Sigmoid colon (tissue), 7 donors: Measurements from ENCODE around the gene TATDN2. TPM values are rescaled to one million over a fixed set of nuclear protein-coding genes. Genes with fewer than 3 reads are reported as not detected.
"Not testable (repeated sequence)": the region's sequence is repeated elsewhere in the genome, so short reads cannot be mapped to it uniquely, and the experiment has no call there.

Experiments
- DNase-seq: peaks from one replicate; pipeline ENCODE4 v3.0.0-alpha.2; 2019
- H3K27ac ChIP-seq, 4 donors: fragments of 200-600 bp; sonication (generic); one replicate each; pipeline ENCODE4 v1.5.1; 2016 to 2019; ENCODE audit warnings: mild to moderate bottlenecking in 1 of 4
- H3K27me3 ChIP-seq, 3 donors: fragments of 200-600 bp; sonication (generic); one replicate each; pipeline ENCODE4 v1.5.1; 2019; ENCODE audit warnings: mild to moderate bottlenecking in 1 of 3
- H3K36me3 ChIP-seq, 4 donors: fragments of 200-600 bp; sonication (generic); one replicate each; pipeline ENCODE4 v1.5.1; 2016 to 2019
- H3K4me1 ChIP-seq, 4 donors: fragments of 200-600 bp; sonication (generic); one replicate each; pipeline ENCODE4 v1.5.1; 2017 to 2019
- H3K4me3 ChIP-seq, 4 donors: fragments of 200-600 bp; sonication (generic); one replicate each; pipeline ENCODE4 v1.5.1; 2017 to 2019; ENCODE audit warnings: mild to moderate bottlenecking in 2 of 4, moderate library complexity in 1 of 4
- H3K9me3 ChIP-seq, 4 donors: fragments of 200-600 bp in 3 of 4; sonication (generic) in 3 of 4; one replicate each; pipeline versions ENCODE4 v1.5.1 to v1.6.1; 2013 to 2019
- CTCF ChIP-seq, 4 experiments: fragments of 450-650 bp in 3 of 4; fragments of 200-600 bp in 1 of 4; IDR thresholded peaks; one replicate each; pipeline ENCODE4 v1.5.1; 2016 to 2019; ENCODE audit warnings: antibody characterized with exemption in 4 of 4, mild to moderate bottlenecking in 3 of 4, moderate library complexity in 2 of 4
- EP300 ChIP-seq, 4 donors: sonication (generic); formaldehyde crosslinking; IDR thresholded peaks; one replicate each; pipeline ENCODE4 v1.6.1; 2017; ENCODE audit warnings: antibody characterized with exemption in 4 of 4
- POLR2A ChIP-seq, 2 donors: fragments of 450-650 bp; IDR thresholded peaks; one replicate each; pipeline ENCODE4 v1.6.1; 2016; ENCODE audit warnings: antibody characterized with exemption in 2 of 2, mild to moderate bottlenecking in 2 of 2, moderate library complexity in 2 of 2
- POLR2AphosphoS5 ChIP-seq, 4 donors: sonication (generic); formaldehyde crosslinking; IDR thresholded peaks; one replicate each; pipeline ENCODE4 v1.6.1; 2017; ENCODE audit warnings: antibody characterized with exemption in 4 of 4
- WGBS, 2 donors: extraction: QIAGEN DNeasy Blood & Tissue Kit; methylation state at CpG; one replicate each; pipeline ENCODE4 v1.1.7; 2013; 5-methylcytosine and 5-hydroxymethylcytosine counted together
- intact Hi-C: fragments of 100-400 bp; cut with DNase I; formaldehyde crosslinking; loops from one replicate; pipeline ENCODE4 v1.15.1; 2023
- polyA plus RNA-seq, 3 donors: library from polyadenylated mRNA; stranded (reverse); fragments of 200-250 nt; gene quantifications; one replicate each; pipeline ENCODE4 v1.2.3, GENCODE V29; 2013
- total RNA-seq, 4 donors: library from RNA; depleted of rRNA; stranded (reverse); fragments of >200 nt; gene quantifications; one replicate each; pipeline ENCODE4 v1.1.0, GENCODE V29; 2016
- donor health status: healthy with polysubstance abuse.
- donor health status: Bipolar disorder and iron deficiency.
- donor health status: healthy.

The TATDN2 gene
- total and polyA plus RNA-seq, 7 donors = 11.2 to 25.7 (median 13.4) TPM

GRCh38 chr3:10269443-10269842 lies 21.2 kb downstream of the TATDN2 start:
- peaks cover 0 to 33% (median 17%) of the 10 kb centered on the region in 4 donors for H3K4me1 ChIP-seq
- no peaks in the 10 kb centered on the region for H3K9me3 ChIP-seq
- no peak for DNase-seq
- WGBS, 2 donors = 95 to 96% methylated on average over 5 of the region's 5 CpGs
- no peak overlapping the region for H3K27ac ChIP-seq
- TF ChIP-seq POLR2A (IDR thresholded peaks at IDR 0.05) (no peak), EP300 (IDR thresholded peaks at IDR 0.05) (no peak), POLR2AphosphoS5 (IDR thresholded peaks at IDR 0.05) (no peak), CTCF (IDR thresholded peaks at IDR 0.05) (no peak)
- no peaks in the 10 kb centered on the region for H3K27me3 ChIP-seq
- peaks cover 12 to 51% (median 16%) of the 10 kb centered on the region in 4 donors for H3K36me3 ChIP-seq
- intact Hi-C loops = no loop called here
- H3K4me3 ChIP-seq = no peak overlapping the region

- intact Hi-C loops, DNase-seq, H3K4me3 ChIP-seq, H3K27me3 ChIP-seq, H3K27ac ChIP-seq, H3K9me3 ChIP-seq: not testable (repeated sequence)
- Histone ChIP-seq H3K4me1 (peaks cover 0 to 35% (median 18%) of the 10 kb centered on the region in 4 donors), H3K36me3 (peaks cover 15 to 49% (median 18%) of the 10 kb centered on the region in 4 donors)
- WGBS, 2 donors = 95% methylated on average over 11 of the region's 11 CpGs
Observed at GRCh38 chr3:10272476-10272875, 24.2 kb downstream of the TATDN2 start.

GRCh38 chr3:10272977-10273376 lies 24.7 kb downstream of the TATDN2 start:
- Histone ChIP-seq H3K27ac (no peak overlapping the region), H3K9me3 (no peaks in the 10 kb centered on the region), H3K36me3 (peaks cover 15 to 54% (median 19%) of the 10 kb centered on the region in 4 donors), H3K4me1 (peaks cover 0 to 32% (median 18%) of the 10 kb centered on the region in 4 donors), H3K4me3 (no peak overlapping the region), H3K27me3 (no peaks in the 10 kb centered on the region)
- TF ChIP-seq POLR2A (IDR thresholded peaks at IDR 0.05) (no peak), EP300 (IDR thresholded peaks at IDR 0.05) (no peak), POLR2AphosphoS5 (IDR thresholded peaks at IDR 0.05) (no peak), CTCF (IDR thresholded peaks at IDR 0.05) (no peak)
- WGBS, 2 donors = 92 to 96% methylated on average over 2 of the region's 2 CpGs
- intact Hi-C loops = no loop called here
- DNase-seq = no peak

- peaks cover 22 to 62% (median 26%) of the 10 kb centered on the region in 4 donors for H3K36me3 ChIP-seq
- H3K4me1 ChIP-seq = peaks cover 0 to 24% (median 15%) of the 10 kb centered on the region in 4 donors
- intact Hi-C loops = no loop called here
- TF ChIP-seq EP300 (IDR thresholded peaks at IDR 0.05) (no peak), CTCF (IDR thresholded peaks at IDR 0.05) (no peak), POLR2A (IDR thresholded peaks at IDR 0.05) (no peak), POLR2AphosphoS5 (IDR thresholded peaks at IDR 0.05) (no peak)
- 6 to 18% methylated on average over 1 of the region's 1 CpG for WGBS, 2 donors
- H3K4me3 ChIP-seq = no peak overlapping the region
- DNase-seq = no peak
- no peak overlapping the region for H3K27ac ChIP-seq
- H3K27me3 ChIP-seq = no peaks in the 10 kb centered on the region
- no peaks in the 10 kb centered on the region for H3K9me3 ChIP-seq
Observed at GRCh38 chr3:10273702-10274305, 25.5 kb downstream of the TATDN2 start.

DNA sequence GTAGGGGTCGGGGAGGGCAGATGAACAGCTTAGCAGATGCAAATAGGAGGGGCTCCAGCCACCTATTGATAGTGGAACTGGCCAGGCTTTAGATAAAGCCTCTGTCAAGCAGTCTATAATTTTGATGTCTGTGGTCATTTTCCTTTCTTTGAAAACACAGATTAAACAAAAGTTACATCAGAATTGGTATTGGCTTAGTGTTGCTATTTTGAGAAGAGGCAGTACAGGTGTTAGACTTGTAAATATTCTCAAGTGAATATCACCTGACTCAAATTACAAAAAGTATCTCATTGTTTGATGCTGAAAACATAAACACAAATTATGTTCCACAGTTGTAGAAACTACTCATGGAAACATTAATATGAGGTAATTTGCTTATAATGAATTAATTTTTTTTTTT lies 26.3 kb downstream of the TATDN2 start:
- Histone ChIP-seq H3K27me3 (no peaks in the 10 kb centered on the region), H3K36me3 (peaks cover 24 to 70% (median 34%) of the 10 kb centered on the region in 4 donors), H3K4me1 (peaks cover 0 to 24% (median 15%) of the 10 kb centered on the region in 4 donors), H3K27ac (no peak overlapping the region), H3K9me3 (no peaks in the 10 kb centered on the region), H3K4me3 (no peak overlapping the region)
- intact Hi-C loops = no loop called here
- WGBS, 2 donors = 83 to 85% methylated on average over 1 of the region's 1 CpG
- no peak for DNase-seq
- TF ChIP-seq POLR2AphosphoS5 (IDR thresholded peaks at IDR 0.05) = no peak
- no peak for TF ChIP-seq CTCF (IDR thresholded peaks at IDR 0.05)
- no peak for TF ChIP-seq EP300 (IDR thresholded peaks at IDR 0.05)
- TF ChIP-seq POLR2A (IDR thresholded peaks at IDR 0.05) = no peak
